HG03025 (cell line): ENCODE data around the gene PAPOLA.

Experiments
- ATAC-seq: cut with Tn5 transposase; IDR thresholded peaks from one replicate; pipeline ENCODE4 v1.9.1; 2021; ENCODE audit warnings: mild to moderate bottlenecking, moderate library complexity; ENCODE audit not compliant: unreplicated experiment, low FRiP score

Gene PAPOLA

DNA sequence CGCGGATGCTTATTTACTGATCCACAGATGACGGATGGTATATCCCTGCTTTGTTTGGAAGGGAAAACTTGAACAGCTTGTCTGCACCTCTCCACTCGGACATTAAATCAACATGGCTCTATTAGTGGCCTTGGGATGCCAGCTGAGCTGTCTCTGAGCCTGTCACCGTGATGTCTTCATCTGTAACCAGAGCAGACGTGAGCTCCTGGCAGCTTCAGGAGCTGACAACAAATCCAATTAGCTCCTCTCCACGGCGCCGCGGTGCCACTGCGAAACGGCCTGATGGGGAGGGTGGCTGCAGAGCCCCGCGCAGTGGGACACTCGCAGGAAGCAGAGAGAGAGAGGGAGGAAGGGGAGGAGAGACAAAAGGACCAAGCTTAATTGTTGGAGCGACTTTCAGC is 112.3 kb downstream of the PAPOLA start:
- ATAC-seq: no peak

DNA sequence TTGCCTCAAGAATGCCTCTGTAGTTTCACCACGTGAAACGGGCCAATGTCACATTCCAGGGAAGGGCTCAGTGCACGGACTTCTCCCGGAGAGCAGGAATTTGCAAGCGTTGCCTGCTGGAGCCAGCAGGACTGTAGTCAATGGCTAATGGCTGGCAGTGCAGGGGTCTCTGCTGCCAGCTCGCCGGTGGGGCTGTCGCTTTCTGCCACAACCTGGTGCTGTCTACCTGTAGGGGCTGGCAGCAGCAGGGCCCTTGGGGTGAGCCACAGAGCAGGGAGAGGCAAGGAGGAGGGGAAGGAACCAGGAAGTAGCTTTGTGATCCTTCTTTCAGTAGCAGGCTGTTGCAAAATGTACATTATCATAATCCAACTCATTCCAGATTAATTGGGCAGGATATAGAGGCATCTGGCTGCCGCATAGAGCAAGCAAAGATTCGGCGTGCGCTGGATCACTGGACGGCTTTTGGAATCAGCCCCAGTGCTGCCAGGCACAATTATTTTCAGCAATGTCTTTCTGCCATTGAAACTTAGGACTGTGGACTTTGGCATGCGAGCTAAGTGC is 114.1 kb downstream of the PAPOLA start:
- no peak for ATAC-seq
